Trophoblast cell (in vitro differentiated cells and primary cell): Measurements from ENCODE around the gene ARMC9.

ENCODE experiments used
- DNase-seq, 2 donors: peaks; one replicate each; pipeline ENCODE4 v3.0.0-alpha.2; 2016
- H2AFZ ChIP-seq: 2 replicates; pipeline ENCODE4 v1.6.1; 2013; ENCODE audit warnings: low read length, moderate library complexity, mild to moderate bottlenecking; ENCODE audit not compliant: insufficient read depth, poor library complexity
- H2AK5ac ChIP-seq: 2 replicates; pipeline ENCODE4 v1.6.1; 2013; ENCODE audit warnings: mild to moderate bottlenecking, low read length
- H2BK120ac ChIP-seq: 2 replicates; pipeline ENCODE4 v1.6.1; 2013; ENCODE audit warnings: low read length, mild to moderate bottlenecking, moderate library complexity; ENCODE audit not compliant: insufficient read depth, poor library complexity
- H2BK12ac ChIP-seq: 2 replicates; pipeline ENCODE4 v1.6.1; 2013; ENCODE audit warnings: mild to moderate bottlenecking, low read length, moderate library complexity
- H2BK5ac ChIP-seq: 2 replicates; pipeline ENCODE4 v1.6.1; 2013; ENCODE audit warnings: low read length, low read depth, moderate library complexity, mild to moderate bottlenecking; ENCODE audit not compliant: poor library complexity
- H3K14ac ChIP-seq: 2 replicates; pipeline ENCODE4 v1.6.1; 2013; ENCODE audit warnings: mild to moderate bottlenecking, low read length
- H3K18ac ChIP-seq: 2 replicates; pipeline ENCODE4 v1.6.1; 2013; ENCODE audit warnings: mild to moderate bottlenecking, low read length
- H3K23ac ChIP-seq: 2 replicates; pipeline ENCODE4 v1.6.1; 2013; ENCODE audit warnings: low read length
- H3K27ac ChIP-seq: 2 replicates; pipeline ENCODE4 v1.5.1; 2013; ENCODE audit warnings: low read depth, mild to moderate bottlenecking, inconsistent platforms, low read length, moderate library complexity
- H3K27me3 ChIP-seq: 2 replicates; pipeline ENCODE4 v1.6.1; 2013; ENCODE audit warnings: inconsistent platforms, mild to moderate bottlenecking, low read length, moderate library complexity; ENCODE audit not compliant: insufficient read depth
- H3K36me3 ChIP-seq, 2 experiments: 1 replicate in 1 of 2; 2 replicates in 1 of 2; pipeline ENCODE4 v1.6.1; 2013; ENCODE audit warnings: low read length in 2 of 2, mild to moderate bottlenecking in 2 of 2, moderate library complexity in 1 of 2; ENCODE audit not compliant: insufficient read depth in 2 of 2, control insufficient read depth in 1 of 2
- H3K4ac ChIP-seq: 2 replicates; pipeline ENCODE4 v1.6.1; 2013; ENCODE audit warnings: low read depth, mild to moderate bottlenecking, low read length, moderate library complexity
- H3K4me1 ChIP-seq, 2 experiments: 1 replicate in 1 of 2; 2 replicates in 1 of 2; pipeline ENCODE4 v1.6.1; 2013; ENCODE audit warnings: low read length in 2 of 2, mild to moderate bottlenecking in 2 of 2, moderate library complexity in 1 of 2; ENCODE audit not compliant: insufficient read depth in 2 of 2, control insufficient read depth in 1 of 2
- H3K4me2 ChIP-seq: 2 replicates; pipeline ENCODE4 v1.6.1; 2013; ENCODE audit warnings: inconsistent platforms, mild to moderate bottlenecking, low read length, moderate library complexity
- H3K4me3 ChIP-seq: 2 replicates; pipeline ENCODE4 v1.5.1; 2013; ENCODE audit warnings: mild to moderate bottlenecking, low read depth, low read length, inconsistent platforms
- H3K79me1 ChIP-seq: one replicate; pipeline ENCODE4 v1.6.1; 2013; ENCODE audit warnings: low read length
- H3K79me2 ChIP-seq: 2 replicates; pipeline ENCODE4 v1.6.1; 2013; ENCODE audit warnings: low read length, mild to moderate bottlenecking; ENCODE audit not compliant: control insufficient read depth, insufficient read depth, poor library complexity
- H3K9ac ChIP-seq: 2 replicates; pipeline ENCODE4 v1.6.1; 2013; ENCODE audit warnings: mild to moderate bottlenecking, low read length
- H3K9me3 ChIP-seq: 2 replicates; pipeline ENCODE4 v1.6.1; 2013; ENCODE audit warnings: low read depth, mild to moderate bottlenecking, control low read depth, inconsistent platforms, low read length; ENCODE audit not compliant: insufficient read depth
- H4K12ac ChIP-seq: 2 replicates; pipeline ENCODE4 v1.6.1; 2013; ENCODE audit warnings: low read depth, mild to moderate bottlenecking, low read length, moderate library complexity
- H4K8ac ChIP-seq: 2 replicates; pipeline ENCODE4 v1.6.1; 2013; ENCODE audit warnings: low read depth, mild to moderate bottlenecking, low read length, moderate library complexity
- H4K91ac ChIP-seq: one replicate; pipeline ENCODE4 v1.6.1; 2013; ENCODE audit warnings: low read depth, mild to moderate bottlenecking, low read length, moderate library complexity
- WGBS: extraction: QIAGEN DNeasy Blood & Tissue Kit; methylation state at CpG from one replicate; pipeline ENCODE4 v1.1.7; 2013; ENCODE audit warnings: missing lambda C conversion rate; ENCODE audit not compliant: insufficient read length, insufficient coverage; ENCODE audit errors: extremely low coverage; 5-methylcytosine and 5-hydroxymethylcytosine counted together

The ARMC9 gene

GRCh38 chr2:231167745-231168459, 30.5 kb upstream of the ARMC9 start:
- Histone ChIP-seq H3K27ac (no peak overlapping the region), H2AK5ac (no peak overlapping the region), H3K4me2 (no peak overlapping the region), H4K91ac (no peak overlapping the region), H4K8ac (no peak overlapping the region), H3K4ac (no peak overlapping the region), H3K79me1 (no peaks in the 10 kb centered on the region), H3K9ac (no peak overlapping the region), H3K18ac (no peak overlapping the region), H3K4me1 (no peaks in the 10 kb centered on the region), H2BK12ac (no peak overlapping the region), H3K23ac (no peak overlapping the region), H4K12ac (no peak overlapping the region), H2BK120ac (no peak overlapping the region), H3K36me3 (peaks cover 8 to 22% of the 10 kb centered on the region in 2 experiments), H3K79me2 (no peaks in the 10 kb centered on the region), H3K27me3 (no peaks in the 10 kb centered on the region), H2AFZ (no peak overlapping the region), H3K4me3 (no peak overlapping the region), H2BK5ac (no peak overlapping the region), H3K14ac (no peak overlapping the region), H3K9me3 (no peaks in the 10 kb centered on the region)
- DNase-seq: peak in 1 of 2 donors; percentile 11
- WGBS: no CpG with 5 or more reads among the region's 6 CpGs

DNA sequence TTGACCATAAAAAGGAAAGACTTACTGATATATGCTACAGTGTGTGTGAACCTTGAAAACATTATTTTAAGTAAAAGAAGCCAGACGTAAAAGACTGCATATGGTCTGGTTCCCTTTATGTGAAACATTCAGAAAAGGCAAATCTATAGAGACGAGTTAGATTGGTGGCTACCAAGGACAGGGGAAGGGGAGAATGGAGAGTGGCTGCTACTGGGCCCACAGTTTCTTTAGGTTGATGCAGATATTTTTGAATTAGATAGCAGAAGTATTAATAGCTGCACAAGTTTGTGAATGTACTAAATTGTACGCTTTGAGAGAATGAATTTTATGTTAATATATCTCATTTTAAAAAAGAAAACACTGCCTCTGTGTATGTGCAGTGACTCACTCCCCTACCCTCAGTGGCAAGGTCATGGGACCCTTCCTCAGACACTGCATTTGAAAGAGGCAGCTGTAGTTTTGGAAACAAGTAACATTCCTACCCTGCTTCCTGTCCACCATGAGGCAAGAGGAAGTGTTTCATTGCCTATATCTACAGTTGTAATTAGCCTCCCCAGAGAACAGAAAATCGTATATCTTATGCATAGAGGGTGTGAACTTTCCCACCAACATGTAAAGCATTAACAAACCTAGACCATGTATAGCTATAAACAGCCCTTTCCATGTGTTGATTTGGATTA, 29.8 kb upstream of the ARMC9 start:
- Histone ChIP-seq H3K79me1 (no peaks in the 10 kb centered on the region), H3K36me3 (peaks cover 13 to 26% of the 10 kb centered on the region in 2 experiments), H2AFZ (no peak overlapping the region), H3K79me2 (no peaks in the 10 kb centered on the region), H3K23ac (no peak overlapping the region), H3K27ac (no peak overlapping the region), H3K14ac (no peak overlapping the region), H4K91ac (no peak overlapping the region), H2AK5ac (no peak overlapping the region), H2BK120ac (no peak overlapping the region), H4K12ac (no peak overlapping the region), H3K27me3 (no peaks in the 10 kb centered on the region), H3K4ac (no peak overlapping the region), H3K9me3 (no peaks in the 10 kb centered on the region), H3K9ac (no peak overlapping the region), H3K4me1 (no peaks in the 10 kb centered on the region), H4K8ac (no peak overlapping the region), H3K4me3 (no peak overlapping the region), H3K18ac (no peak overlapping the region), H2BK5ac (no peak overlapping the region), H2BK12ac (no peak overlapping the region), H3K4me2 (no peak overlapping the region)
- no peak for DNase-seq
- no CpG with 5 or more reads among the region's 4 CpGs for WGBS

DNA sequence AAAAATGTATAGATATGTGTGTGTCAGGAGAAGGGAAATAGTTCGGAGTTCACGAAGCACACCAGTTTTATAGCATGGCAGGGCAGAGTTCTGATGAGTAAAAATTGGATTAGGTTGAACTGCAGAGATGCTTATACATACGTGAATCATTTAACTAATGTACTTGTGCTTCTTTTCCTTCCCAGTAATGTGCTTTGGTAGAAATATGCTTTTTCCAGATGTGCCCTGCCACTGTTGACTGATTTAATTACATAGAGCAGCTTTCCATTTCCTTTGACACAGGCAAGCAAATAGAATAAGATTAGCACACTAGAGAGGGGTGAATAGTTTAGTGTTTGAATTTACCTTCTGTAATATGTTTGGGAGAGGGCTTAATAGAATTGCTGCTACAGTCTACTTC, 28.9 kb upstream of the ARMC9 start:
- Histone ChIP-seq H2BK5ac (no peak overlapping the region), H2AFZ (no peak overlapping the region), H3K9me3 (no peaks in the 10 kb centered on the region), H3K4ac (no peak overlapping the region), H3K4me1 (no peaks in the 10 kb centered on the region), H3K14ac (no peak overlapping the region), H3K18ac (no peak overlapping the region), H3K4me2 (no peak overlapping the region), H2AK5ac (no peak overlapping the region), H3K79me2 (no peaks in the 10 kb centered on the region), H3K27ac (no peak overlapping the region), H3K36me3 (peaks cover 13 to 28% of the 10 kb centered on the region in 2 experiments), H3K23ac (no peak overlapping the region), H3K79me1 (no peaks in the 10 kb centered on the region), H3K4me3 (no peak overlapping the region), H4K8ac (no peak overlapping the region), H4K91ac (no peak overlapping the region), H3K27me3 (no peaks in the 10 kb centered on the region), H2BK120ac (no peak overlapping the region), H3K9ac (no peak overlapping the region), H4K12ac (no peak overlapping the region), H2BK12ac (no peak overlapping the region)
- no CpG with 5 or more reads among the region's 3 CpGs for WGBS
- no peak for DNase-seq

DNA sequence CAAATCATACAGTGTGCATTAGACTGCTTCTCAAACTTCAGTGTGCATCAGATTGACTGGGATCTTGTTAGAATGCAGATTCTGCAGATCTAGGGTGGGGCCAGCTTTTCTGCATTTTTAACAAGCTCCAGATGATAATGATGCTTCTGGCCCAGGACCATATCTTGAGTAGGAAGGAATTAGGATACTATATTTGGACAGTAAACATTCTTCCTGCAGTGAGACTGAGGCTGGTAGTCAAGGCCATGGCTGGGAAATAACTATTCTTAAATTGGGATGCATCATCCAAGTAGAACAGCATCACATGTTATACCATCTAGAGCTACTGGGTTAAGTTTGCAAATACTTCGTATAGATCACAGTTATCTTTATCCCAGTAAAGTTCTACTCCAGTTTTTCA, 28.4 kb upstream of the ARMC9 start:
- no CpG with 5 or more reads among the region's 1 CpG for WGBS
- Histone ChIP-seq H3K23ac (no peak overlapping the region), H2BK5ac (no peak overlapping the region), H3K9ac (no peak overlapping the region), H3K4me2 (no peak overlapping the region), H3K27ac (no peak overlapping the region), H3K79me2 (no peaks in the 10 kb centered on the region), H3K14ac (no peak overlapping the region), H3K18ac (no peak overlapping the region), H3K4me1 (no peaks in the 10 kb centered on the region), H2AK5ac (no peak overlapping the region), H3K27me3 (no peaks in the 10 kb centered on the region), H4K8ac (no peak overlapping the region), H2BK12ac (no peak overlapping the region), H3K4ac (no peak overlapping the region), H3K36me3 (peaks cover 14 to 31% of the 10 kb centered on the region in 2 experiments), H3K4me3 (no peak overlapping the region), H2BK120ac (no peak overlapping the region), H4K12ac (no peak overlapping the region), H3K79me1 (no peaks in the 10 kb centered on the region), H3K9me3 (no peaks in the 10 kb centered on the region), H2AFZ (no peak overlapping the region), H4K91ac (no peak overlapping the region)
- DNase-seq: peak in 1 of 2 donors; percentile 39
